G401 (cell line): ENCODE data around the gene ACOXL. TPM values are rescaled to one million over a fixed set of nuclear protein-coding genes. Genes with fewer than 3 reads are reported as not detected.

Experiments used
- DNase-seq: peaks from one replicate; pipeline ENCODE4 v3.0.0-alpha.2; 2015; ENCODE audit warnings: low spot score
- in situ Hi-C: cut with HindIII; loops from 2 replicates; pipeline ENCODE4 v1.10.0; 2016; ENCODE audit warnings: low sequenced_read_pairs, mixed read lengths
- total RNA-seq: library from RNA; depleted of rRNA; stranded (reverse); fragments of >200 nt; shearing (Covaris generic); gene quantifications from 2 replicates; pipeline ENCODE4 v1.2.3, GENCODE V29; 2014

The ACOXL gene
- total RNA-seq, 1 experiment from 2014 or later, result not detected

DNA sequence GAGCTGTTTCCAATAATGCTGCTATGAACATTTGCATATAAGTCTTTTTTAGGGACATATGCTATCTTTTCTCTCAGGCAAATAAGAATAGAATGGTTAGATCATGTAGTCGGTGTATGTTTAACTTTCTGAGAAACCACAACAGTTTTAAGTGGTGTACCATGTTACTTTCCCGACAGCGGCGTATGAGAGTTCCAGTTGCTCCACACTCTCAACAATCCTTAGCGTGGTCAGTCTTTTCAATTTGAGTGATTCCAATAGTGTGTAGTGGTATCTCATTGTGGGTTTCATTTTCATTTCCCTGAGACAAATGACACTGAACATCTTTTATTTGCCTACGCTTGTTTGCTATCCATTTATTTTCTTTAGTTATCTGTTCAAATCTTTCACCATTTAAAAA is 149.5 kb downstream of the ACOXL start:
- in situ Hi-C loops, result no loop called here
- DNase-seq, result no peak

DNA sequence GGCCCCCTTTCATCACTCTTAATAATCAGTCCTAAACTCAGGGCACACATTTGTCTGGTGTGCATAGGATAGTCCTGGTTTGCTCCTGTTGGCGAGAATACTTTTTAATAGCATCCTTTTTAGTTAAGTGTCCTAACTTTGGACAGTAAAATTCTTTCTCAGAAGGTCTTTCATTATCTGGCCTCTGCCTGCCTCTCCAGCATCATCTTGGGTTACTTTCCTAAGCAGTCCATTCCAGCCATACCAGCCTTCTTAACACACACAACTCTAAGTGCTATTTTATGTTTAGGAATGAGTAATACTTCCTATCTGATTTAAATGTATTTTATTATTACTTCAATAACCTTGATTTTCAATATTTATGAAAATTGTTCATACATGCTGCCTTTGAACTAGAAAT is 151.0 kb downstream of the ACOXL start:
- DNase-seq, result no peak
- in situ Hi-C loops, result no loop called here

DNA sequence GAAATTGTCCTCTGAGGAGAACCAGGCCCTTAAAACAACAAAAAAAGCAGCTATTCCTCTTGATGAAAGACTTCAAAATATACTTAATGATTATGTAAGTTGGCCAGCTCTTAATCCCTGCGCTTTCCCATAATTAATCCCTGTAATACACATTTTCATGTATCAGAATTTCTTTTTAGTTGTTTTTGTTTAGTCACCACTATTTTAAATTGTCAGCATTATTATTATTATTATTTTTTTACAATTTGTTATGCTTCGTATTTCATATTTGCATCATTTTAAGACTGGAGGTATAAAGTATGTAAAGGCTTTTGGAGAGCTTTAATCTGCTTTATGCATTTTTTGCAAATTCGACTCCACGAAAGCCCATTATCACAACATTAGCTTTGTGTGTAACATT is 152.9 kb downstream of the ACOXL start:
- in situ Hi-C loops, result no loop called here

DNA sequence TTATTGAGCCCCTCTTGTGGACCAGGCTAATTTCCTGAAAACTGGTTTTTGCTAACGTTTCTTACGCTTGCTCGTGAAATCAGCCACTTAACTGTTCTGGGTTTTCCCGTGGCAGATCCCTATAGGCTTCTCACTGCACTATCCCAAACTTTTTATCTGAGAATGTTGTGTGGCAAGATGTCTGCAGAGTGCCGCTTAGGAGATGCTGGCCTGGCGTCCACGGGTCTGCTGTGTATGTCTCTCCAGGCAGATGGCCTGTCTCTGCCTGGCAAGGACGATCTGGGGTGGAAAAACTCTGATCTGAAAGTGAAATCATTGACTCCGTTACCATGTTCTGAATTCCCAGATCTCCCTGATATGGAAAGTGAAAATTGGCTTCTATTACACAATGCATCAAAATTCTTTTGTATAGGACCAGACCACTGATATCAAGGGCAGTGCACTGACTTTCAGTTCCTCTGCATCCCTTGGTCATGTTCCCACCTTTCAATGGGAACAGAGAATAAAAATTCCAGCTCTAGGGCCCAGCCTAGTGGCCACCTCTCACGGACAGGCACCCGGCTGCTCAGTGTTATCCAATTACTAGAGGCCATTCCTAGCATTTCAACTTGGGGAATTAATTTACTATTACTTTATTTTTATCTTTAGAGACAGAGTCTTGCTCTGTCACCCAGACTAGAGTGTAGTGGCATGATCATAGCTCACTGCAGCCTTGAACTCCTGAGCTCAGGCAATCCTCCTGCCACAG is 154.6 kb downstream of the ACOXL start:
- DNase-seq, result no peak
- in situ Hi-C loops, result no loop called here

More for the DNA sequence above, 152.9 kb downstream of the ACOXL start:
- DNase-seq, result no peak

DNA sequence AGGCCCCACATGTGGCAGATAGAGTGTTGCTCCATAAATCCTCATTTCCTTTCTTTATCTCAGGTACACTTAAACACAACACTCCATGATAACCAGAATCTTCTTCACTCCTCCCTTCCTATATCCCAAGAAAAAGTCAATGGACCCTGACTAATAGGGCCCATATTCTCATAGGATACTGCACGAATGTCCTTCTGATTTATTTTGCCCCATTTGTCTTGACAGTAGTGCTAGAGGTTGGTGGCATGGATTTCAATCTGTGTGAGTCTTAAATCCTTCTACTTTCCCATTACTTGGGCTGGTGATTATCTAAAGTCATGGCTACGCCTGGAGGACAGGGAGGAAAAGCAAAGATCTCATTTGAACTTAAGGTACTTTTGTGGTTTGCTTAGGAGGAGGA is 156.0 kb downstream of the ACOXL start:
- DNase-seq, result no peak
- in situ Hi-C loops, result no loop called here

DNA sequence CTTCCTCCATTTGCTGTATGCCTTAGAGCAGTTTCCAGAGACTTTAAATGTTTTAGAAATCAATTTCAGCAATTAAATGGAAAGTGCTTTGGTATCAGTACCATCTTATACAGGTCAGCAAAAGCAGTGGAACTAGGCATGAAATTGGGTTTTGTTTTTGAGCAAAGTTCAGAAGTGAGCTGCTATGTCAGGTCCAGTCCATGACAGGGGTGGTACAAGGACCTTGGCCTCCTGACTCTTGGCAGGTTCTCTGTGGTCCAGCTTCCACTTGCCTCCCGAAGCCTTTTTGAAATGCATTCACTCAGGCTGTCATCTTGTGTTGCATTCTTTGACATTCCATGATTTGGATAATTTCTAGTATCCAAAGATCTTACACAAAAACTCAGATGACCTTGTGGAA is 159.3 kb downstream of the ACOXL start:
- in situ Hi-C loops, result no loop called here
- no peak for DNase-seq

DNA sequence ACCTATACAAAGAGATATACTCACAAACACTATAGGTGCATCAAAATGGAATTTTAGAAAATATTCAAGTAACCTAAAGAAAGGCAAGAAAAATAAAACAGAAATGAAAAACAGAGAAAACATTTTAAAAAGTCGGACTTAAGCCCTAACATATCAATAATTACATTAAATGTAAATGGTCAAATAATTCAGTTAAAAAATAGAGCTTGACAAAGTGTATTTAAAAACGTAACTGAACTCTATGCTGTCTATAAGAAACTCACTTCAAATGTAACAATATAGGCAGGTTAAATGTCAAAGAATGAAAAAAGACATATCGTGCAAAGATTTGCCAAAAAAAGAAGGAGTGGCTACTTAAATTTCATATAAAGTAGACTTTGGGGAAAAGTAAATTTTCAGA is 163.9 kb downstream of the ACOXL start:
- no peak for DNase-seq
- in situ Hi-C loops, result no loop called here

DNA sequence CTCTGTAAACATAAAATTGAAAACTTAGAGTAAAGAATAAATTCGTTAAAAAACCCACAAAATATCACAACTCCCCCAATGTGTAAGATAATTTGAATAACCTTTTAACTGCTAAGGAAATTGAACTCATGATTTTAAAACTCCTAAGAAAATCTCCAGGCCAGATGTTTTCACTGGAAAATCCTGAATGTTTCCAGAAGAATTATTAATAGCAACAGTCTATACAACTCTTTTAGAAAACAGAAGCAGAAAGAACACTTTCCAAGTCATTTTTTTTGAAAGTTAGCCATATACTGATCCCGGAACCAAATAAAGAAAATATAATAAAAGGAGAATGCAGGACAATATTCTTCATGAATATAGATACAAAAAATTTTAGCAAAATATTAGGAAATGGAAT is 165.6 kb downstream of the ACOXL start:
- no peak for DNase-seq
- in situ Hi-C loops, result no loop called here

DNA sequence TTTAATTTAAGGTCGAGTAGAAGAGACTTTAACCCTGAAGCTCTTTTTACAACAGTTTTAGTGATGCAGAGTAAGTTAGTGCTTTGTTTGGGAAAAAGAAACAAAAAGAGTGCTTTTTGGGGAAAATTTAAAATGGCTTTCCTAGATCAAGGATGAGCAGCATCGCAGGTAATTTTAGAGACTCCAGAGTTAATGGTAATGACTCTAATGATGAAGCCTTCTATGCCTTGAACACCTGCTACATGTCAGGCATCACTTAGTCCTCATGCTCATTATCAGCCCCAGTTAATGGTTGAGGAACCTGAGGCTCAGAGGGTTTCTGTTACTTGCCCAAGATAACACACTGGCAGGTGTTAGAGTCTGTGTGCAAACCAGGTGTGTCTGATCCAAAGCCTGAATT is 167.8 kb downstream of the ACOXL start:
- DNase-seq, result no peak
- in situ Hi-C loops, result no loop called here

- in situ Hi-C loops, result no loop called here
- no peak for DNase-seq
These were observed 171.2 kb downstream of the ACOXL start for GRCh38 chr2:110903548-110903947.

DNA sequence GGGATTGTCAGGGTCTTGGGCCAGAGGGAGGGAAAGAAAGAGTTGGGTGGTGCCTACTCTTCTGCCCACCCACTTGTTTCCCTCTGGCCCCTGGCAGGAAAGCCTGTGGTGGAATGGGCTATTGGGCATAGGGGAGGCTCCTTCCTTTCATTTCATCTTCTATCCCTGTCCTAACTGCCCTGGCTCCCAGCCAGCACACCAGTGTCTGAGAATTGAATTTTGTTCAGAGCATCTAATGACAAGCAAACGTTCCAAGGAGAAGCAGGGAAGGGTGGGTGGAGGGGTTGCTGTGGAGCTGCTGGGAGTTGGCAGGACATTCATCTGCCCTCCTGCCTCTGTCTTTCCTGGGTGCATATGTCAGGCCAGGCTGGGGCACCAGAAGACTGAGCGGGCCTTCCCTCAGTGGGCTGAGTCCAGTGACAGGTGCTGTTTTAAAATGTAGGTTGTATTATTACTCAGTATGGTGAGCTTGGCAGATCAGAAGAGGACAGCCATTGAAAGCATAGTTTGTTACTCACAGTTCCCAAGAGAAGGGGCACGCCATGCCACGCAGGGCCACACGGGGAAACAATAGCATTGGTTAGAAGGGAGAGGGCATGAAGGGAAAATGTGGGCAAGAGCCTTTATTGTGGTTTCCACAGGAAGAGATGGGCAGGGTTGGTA is 171.9 kb downstream of the ACOXL start:
- in situ Hi-C loops, result no loop called here
- no peak for DNase-seq

GRCh38 chr2:110904779-110905148 is 172.4 kb downstream of the ACOXL start:
- DNase-seq, result no peak
- in situ Hi-C loops, result no loop called here

- DNase-seq, result no peak
- in situ Hi-C loops, result no loop called here
These were observed 172.8 kb downstream of the ACOXL start for GRCh38 chr2:110905217-110905616.

DNA sequence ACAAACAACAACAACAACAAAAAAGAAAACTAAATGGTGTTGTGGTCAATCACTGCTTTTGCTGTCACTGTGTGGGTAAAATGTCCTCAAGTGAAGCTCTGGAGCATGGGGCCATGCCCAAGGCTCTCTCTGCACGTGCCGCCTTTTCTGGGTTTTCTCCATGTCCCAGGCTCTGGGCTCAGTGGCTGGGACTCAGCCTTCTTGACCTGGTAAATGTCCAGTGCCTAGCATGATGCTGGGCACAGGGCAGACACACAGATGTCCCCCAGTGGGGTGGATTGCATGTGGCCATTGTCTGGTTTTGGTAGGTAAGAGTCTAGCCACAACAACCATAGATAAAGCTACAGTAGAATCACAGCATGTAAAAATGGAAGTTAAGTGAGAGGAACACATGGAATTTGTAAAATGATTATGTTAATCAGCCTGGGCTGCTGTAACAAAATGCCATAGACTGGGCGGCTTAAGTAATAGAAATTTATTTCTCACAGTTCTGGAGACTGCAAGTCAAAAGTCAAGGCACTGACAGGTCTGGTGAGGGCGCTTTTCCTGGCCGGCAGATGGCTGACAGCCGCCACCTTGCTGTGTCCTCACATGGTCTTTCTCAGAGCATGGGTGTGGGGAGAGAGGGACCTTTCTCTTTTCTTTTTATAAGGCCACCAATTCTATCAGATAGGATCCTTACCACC is 174.4 kb downstream of the ACOXL start:
- in situ Hi-C loops, result no loop called here
- DNase-seq, result no peak

DNA sequence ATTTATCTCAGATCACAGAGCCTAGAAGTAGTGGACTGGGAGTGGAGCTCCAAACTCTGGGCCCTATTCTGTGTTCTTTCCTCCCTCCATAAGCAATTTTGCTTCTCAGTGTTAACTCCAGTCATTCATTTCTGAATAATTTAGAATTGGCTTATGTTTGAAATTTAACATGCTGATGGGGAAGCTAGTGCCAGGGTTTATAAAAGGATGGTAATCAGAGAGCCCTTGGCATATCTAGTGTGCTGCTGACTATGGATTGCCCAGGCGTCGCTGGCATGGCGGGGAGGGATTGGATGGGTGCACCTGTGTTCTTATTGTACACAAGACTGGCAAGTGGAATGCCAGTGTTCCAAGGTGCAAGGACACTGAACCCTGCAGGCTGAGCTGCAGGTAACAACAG is 177.1 kb downstream of the ACOXL start:
- in situ Hi-C loops, result no loop called here
- DNase-seq, result no peak

GRCh38 chr2:110910423-110910822 is 178.1 kb downstream of the ACOXL start:
- in situ Hi-C loops, result no loop called here
- no peak for DNase-seq

DNA sequence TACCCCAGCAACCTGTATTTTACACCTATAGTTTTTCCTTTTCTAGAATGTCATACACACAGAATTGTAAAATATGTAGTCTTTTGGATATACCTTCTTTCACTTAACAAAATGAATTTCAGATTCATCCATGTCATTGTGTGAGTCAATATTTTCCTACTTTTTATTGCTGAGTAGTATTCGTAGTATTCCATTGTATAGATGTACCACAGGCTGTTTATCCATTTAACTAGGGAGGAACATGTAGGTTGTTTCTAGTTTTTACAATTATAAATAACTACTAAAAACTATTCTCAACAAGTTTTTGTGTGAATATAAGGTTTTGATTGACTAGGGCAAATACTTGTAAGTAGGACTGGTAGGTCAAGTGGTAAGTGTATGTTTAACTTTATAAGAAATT is 187.4 kb downstream of the ACOXL start:
- in situ Hi-C loops, result no loop called here

GRCh38 chr2:110925479-110925878 is 193.1 kb downstream of the ACOXL start:
- in situ Hi-C loops, result no loop called here
- DNase-seq, result no peak

More for the DNA sequence above, 187.4 kb downstream of the ACOXL start:
- DNase-seq, result no peak

DNA sequence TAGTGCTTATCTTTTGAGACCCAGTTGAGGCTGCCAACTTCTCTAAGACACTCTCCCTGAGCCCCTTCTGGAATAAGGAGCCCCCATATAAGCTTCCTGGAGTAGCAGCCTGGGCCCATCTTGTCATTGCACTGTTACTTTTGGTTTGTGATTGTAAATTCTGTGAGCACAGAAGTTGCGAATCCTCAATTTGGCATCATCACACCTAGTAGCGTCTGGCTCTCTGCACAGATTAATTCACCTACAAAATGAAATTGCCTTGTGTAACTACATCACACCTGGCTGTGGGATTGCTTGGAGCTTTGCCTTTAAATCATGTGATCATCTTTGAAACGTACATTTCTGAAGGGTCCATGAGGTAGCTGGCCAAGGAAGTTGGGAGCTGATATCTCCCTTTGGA is 195.2 kb downstream of the ACOXL start:
- in situ Hi-C loops, result no loop called here
- DNase-seq, result no peak

DNA sequence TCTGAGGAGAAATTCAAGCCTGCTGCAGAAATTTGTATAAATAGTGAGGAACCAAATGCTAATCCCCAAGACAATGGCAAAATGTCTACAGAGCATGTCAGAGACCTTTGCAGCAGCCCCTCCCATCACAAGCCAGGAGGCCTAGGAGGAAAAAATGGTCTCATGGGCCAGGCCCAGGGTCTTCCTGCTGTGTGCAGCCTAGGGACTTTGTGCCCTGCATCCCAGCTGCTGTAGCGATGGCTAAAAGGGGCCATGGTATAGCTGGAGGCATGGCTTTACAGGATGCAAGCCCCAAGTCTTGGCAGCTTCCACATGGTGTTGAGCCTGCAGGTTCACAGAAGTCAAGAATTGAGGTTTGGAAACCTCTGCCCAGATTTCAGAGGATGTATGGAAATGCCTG is 197.2 kb downstream of the ACOXL start:
- DNase-seq, result no peak
- in situ Hi-C loops, result no loop called here

DNA sequence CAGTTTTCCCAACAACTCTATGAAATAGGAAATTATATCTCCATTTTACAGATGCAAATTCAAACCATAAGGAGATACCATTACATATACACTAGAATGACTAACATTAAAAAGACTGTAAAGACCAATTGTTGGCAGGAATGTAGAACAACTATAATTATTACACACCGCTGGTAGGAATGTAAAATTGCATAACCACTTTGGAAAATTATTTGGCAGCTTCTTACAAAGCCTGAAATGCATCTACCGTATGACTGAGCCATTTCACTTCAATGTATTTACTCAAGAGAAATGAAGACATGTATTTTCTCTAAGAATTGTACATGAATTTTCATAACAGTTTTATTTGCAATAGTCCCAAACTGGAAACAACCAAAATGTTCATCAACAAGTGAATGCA is 199.3 kb downstream of the ACOXL start:
- no peak for DNase-seq
- in situ Hi-C loops, result no loop called here
